MCF 10A (cell line): Measurements from ENCODE around the gene IL13RA1. TPM values are rescaled to one million over a fixed set of nuclear protein-coding genes. Genes with fewer than 3 reads are reported as not detected.
A peak's percentile ranks its signal among the peaks of the same experiment; 100 is the strongest.

ENCODE experiments used
- BruUV-seq: library from RNA; stranded (reverse); fragments of 400-500 nt; replicated peaks from 2 replicates; lab custom pipeline; 2021; lab: Mats Ljungman, UMichigan
- CTCF ChIA-PET: fragments of 300-600 bp; sonication (Branson Sonifier 250); formaldehyde crosslinking; extraction: SDS; loops from one replicate; lab custom pipeline; 2021; ENCODE audit warnings: antibody characterized with exemption, inconsistent platforms; lab: Yijun Ruan, JAX
- POLR2A ChIA-PET: fragments of 300-600, 350-650 bp; sonication (Branson Sonifier 250); formaldehyde crosslinking; extraction: SDS; loops from one replicate; lab custom pipeline; 2020; ENCODE audit warnings: antibody characterized with exemption, inconsistent platforms; lab: Yijun Ruan, JAX
- DNase-seq: peaks from one replicate; pipeline ENCODE4 v3.0.0-alpha.2; 2018; ENCODE audit not compliant: unreplicated experiment
- H3K27ac Mint-ChIP-seq: one replicate; pipeline ENCODE4 v1.8.0; 2022; ENCODE audit warnings: mild to moderate bottlenecking, low read depth, mixed read lengths; ENCODE audit not compliant: unreplicated experiment
- H3K27me3 Mint-ChIP-seq: one replicate; pipeline ENCODE4 v1.8.0; 2022; ENCODE audit warnings: mixed read lengths; ENCODE audit not compliant: insufficient read depth, unreplicated experiment
- H3K36me3 Mint-ChIP-seq: one replicate; pipeline ENCODE4 v1.8.0; 2022; ENCODE audit warnings: mild to moderate bottlenecking, moderate library complexity, mixed read lengths; ENCODE audit not compliant: insufficient read depth, unreplicated experiment
- H3K4me1 Mint-ChIP-seq: one replicate; pipeline ENCODE4 v1.8.0; 2022; ENCODE audit warnings: mixed read lengths; ENCODE audit not compliant: insufficient read depth, unreplicated experiment
- H3K4me3 Mint-ChIP-seq: one replicate; pipeline ENCODE4 v1.8.0; 2022; ENCODE audit warnings: mild to moderate bottlenecking, moderate library complexity, mixed read lengths; ENCODE audit not compliant: unreplicated experiment
- H3K9me3 Mint-ChIP-seq: one replicate; pipeline ENCODE4 v1.8.0; 2022; ENCODE audit warnings: mixed read lengths; ENCODE audit not compliant: unreplicated experiment
- intact Hi-C: fragments of 100-400 bp; cut with micrococcal nuclease; formaldehyde crosslinking; loops from 2 replicates; pipeline ENCODE4 v1.14.1; 2022
- total RNA-seq: library from RNA; stranded (reverse); gene quantifications from 2 replicates; pipeline ENCODE4 v1.2.3, GENCODE V29; 2022
- TF ChIP-seq, protein P1 (sequence below): fragments of 200-600 bp; IDR thresholded peaks from one replicate; pipeline ENCODE4 v1.8.0; 2022; ENCODE audit warnings: antibody characterized with exemption, mild to moderate bottlenecking; ENCODE audit not compliant: unreplicated experiment

IL13RA1 gene
- total RNA-seq, 1 experiment from 2014 or later = 27.4 TPM

DNA sequence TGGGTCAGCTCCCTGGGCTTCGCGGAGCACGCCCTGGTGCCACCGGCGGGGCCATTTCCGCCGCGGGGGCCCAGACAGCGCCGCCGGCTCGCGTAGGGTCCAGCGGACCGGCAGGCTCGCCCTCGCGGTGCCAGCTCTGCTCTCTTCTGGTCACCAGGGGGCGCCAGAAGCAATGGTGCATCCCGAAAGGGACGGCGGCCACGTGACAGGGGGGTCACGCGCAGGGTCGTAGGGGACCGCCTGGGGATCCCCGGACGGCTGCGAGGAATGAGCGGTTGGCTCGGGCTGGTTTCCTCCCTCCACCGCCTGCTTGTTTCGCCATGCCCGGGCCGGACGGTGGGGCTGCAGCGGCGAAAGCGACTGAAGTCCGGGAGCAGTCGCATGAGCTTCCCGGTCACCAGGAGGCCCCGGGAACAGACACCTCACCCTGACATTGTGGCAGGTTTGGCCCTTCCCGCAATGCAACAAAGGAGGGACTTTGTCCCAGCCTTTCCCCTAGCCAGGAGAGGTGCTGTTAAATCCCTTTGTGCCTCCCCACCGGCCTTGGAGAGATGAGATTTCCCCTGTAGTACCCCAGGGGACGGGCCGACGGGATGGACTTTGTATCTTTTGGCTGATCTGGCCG lies 112.0 kb downstream of the IL13RA1 start:
- no peak for DNase-seq
- Mint-ChIP-seq H3K36me3 (no peaks in the 10 kb centered on the region), H3K4me3 (no peak overlapping the region), H3K27me3 (peaks cover 22% of the 10 kb centered on the region), H3K9me3 (no peaks in the 10 kb centered on the region), H3K27ac (no peak overlapping the region), H3K4me1 (no peaks in the 10 kb centered on the region)
- no TSS peak for BruUV-seq
- TF ChIP-seq, protein P1, sequence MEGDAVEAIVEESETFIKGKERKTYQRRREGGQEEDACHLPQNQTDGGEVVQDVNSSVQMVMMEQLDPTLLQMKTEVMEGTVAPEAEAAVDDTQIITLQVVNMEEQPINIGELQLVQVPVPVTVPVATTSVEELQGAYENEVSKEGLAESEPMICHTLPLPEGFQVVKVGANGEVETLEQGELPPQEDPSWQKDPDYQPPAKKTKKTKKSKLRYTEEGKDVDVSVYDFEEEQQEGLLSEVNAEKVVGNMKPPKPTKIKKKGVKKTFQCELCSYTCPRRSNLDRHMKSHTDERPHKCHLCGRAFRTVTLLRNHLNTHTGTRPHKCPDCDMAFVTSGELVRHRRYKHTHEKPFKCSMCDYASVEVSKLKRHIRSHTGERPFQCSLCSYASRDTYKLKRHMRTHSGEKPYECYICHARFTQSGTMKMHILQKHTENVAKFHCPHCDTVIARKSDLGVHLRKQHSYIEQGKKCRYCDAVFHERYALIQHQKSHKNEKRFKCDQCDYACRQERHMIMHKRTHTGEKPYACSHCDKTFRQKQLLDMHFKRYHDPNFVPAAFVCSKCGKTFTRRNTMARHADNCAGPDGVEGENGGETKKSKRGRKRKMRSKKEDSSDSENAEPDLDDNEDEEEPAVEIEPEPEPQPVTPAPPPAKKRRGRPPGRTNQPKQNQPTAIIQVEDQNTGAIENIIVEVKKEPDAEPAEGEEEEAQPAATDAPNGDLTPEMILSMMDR = peak; percentile 58
- intact Hi-C loops = no loop called here
- POLR2A ChIA-PET = no interaction called here
- CTCF ChIA-PET = interaction anchor here (0.6 to 1.1 kb wide), 5 partner anchors 8 to 774 kb away, joined by 3 to 6 read pairs (median 3); no protein-coding TSS in a partner anchor

Other genes with a start within 250 kb of the IL13RA1 start
- gene DOCK11, start 231.8 kb upstream of the IL13RA1 start, total RNA-seq = 1.9 and 3.1 TPM in 2 replicates
- not detected in 2 replicates for gene ZCCHC12, start 96.2 kb downstream of the IL13RA1 start, total RNA-seq
- 1.0 and 1.4 TPM in 2 replicates for gene LONRF3, start 247.0 kb downstream of the IL13RA1 start, total RNA-seq